GM12878 (cell line): ENCODE measurements around the gene MZB1. TPM values are rescaled to one million over a fixed set of nuclear protein-coding genes. Genes with fewer than 3 reads are reported as not detected.

Experiments
- CREM ChIP-seq: IDR thresholded peaks from 2 replicates; pipeline ENCODE4 v1.6.1; 2014; ENCODE audit warnings: antibody characterized with exemption, low read depth
- MYC ChIP-seq: IDR thresholded peaks from 2 replicates; pipeline ENCODE4 v1.6.1; 2011; ENCODE audit warnings: mild to moderate bottlenecking, low read length, moderate library complexity, inconsistent platforms; ENCODE audit not compliant: insufficient read depth, insufficient replicate concordance, insufficient read length, severe bottlenecking
- RAD51 ChIP-seq: fragments of 450-650 bp; IDR thresholded peaks from 2 replicates; pipeline ENCODE4 v1.6.1; 2016; ENCODE audit warnings: moderate library complexity, mild to moderate bottlenecking, inconsistent platforms
- polyA plus RNA-seq, 11 experiments: library from polyadenylated mRNA; depleted of rRNA in 4 of 11; unstranded in 6 of 11; stranded (reverse) in 5 of 11; fragments of >200 nt; fragmentation: Nextera tagmentation in 4 of 11; fragmentation: Illumina TruSeq in 1 of 11; extraction: Ambion mirVana in 4 of 11; extraction: Trizol in 1 of 11; gene quantifications; 1 replicate in 1 of 11; 2 replicates in 10 of 11; pipeline versions ENCODE4 v1.2.1 to v1.2.3, GENCODE V29; 2011 to 2016; ENCODE audit warnings: inconsistent platforms in 2 of 11, missing spikeins in 2 of 11, low read depth in 1 of 11
- total RNA-seq, 4 experiments: library from RNA; depleted of rRNA in 3 of 4; stranded (reverse); fragments of >200 nt in 3 of 4; fragmentation: Illumina TruSeq in 1 of 4; extraction: Trizol in 1 of 4; gene quantifications; 2 replicates each; pipeline versions ENCODE4 v1.2.1 to v1.2.3, GENCODE V29; 2013 to 2021
- TF ChIP-seq, protein P1 (sequence below): fragments of 450-650 bp; IDR thresholded peaks from 2 replicates; pipeline ENCODE4 v1.6.1; 2018; ENCODE audit warnings: mild to moderate bottlenecking, low read depth, moderate library complexity; ENCODE audit not compliant: partially characterized antibody
- TF ChIP-seq, protein P2 (sequence below): fragments of 450-650 bp; IDR thresholded peaks from 2 replicates; pipeline ENCODE4 v1.6.1; 2017; ENCODE audit warnings: antibody characterized with exemption, mild to moderate bottlenecking, moderate library complexity
- TF ChIP-seq, protein P3 (sequence below): IDR thresholded peaks from 2 replicates; pipeline ENCODE4 v1.6.1; 2011; ENCODE audit warnings: low read depth, low read length, improper control_type of control experiment, borderline replicate concordance

The MZB1 gene
- total and polyA plus RNA-seq, 10 of the 15 experiments (the other 5 are each of a cell fraction or from before 2014, with no cell fraction given), result 19.3 to 406 (median 188) TPM

DNA sequence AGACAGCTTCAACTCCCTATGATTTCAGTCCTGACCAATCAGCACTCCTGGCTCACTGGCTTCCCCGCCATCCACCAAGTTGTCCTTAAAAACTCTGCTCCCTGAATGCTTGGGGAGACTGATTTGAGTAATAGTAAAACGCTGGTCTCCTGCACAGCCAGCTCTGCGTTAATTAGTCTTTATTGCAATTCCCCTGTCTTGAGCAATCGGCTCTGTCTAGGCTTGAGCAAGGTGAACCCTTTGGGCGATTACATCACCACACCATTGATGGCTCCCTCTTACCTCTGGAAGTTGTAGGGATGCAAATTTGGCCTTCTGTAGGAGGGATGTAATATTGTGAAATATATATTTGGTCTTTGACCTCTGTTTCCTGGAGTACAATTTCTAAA, 3.7 kb downstream of the MZB1 start (continued):
- TF ChIP-seq, protein P1, sequence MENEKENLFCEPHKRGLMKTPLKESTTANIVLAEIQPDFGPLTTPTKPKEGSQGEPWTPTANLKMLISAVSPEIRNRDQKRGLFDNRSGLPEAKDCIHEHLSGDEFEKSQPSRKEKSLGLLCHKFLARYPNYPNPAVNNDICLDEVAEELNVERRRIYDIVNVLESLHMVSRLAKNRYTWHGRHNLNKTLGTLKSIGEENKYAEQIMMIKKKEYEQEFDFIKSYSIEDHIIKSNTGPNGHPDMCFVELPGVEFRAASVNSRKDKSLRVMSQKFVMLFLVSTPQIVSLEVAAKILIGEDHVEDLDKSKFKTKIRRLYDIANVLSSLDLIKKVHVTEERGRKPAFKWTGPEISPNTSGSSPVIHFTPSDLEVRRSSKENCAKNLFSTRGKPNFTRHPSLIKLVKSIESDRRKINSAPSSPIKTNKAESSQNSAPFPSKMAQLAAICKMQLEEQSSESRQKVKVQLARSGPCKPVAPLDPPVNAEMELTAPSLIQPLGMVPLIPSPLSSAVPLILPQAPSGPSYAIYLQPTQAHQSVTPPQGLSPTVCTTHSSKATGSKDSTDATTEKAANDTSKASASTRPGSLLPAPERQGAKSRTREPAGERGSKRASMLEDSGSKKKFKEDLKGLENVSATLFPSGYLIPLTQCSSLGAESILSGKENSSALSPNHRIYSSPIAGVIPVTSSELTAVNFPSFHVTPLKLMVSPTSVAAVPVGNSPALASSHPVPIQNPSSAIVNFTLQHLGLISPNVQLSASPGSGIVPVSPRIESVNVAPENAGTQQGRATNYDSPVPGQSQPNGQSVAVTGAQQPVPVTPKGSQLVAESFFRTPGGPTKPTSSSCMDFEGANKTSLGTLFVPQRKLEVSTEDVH, result no peak
- TF ChIP-seq RAD51 (no peak), CREM (no peak), MYC (no peak)
- TF ChIP-seq, protein P2, sequence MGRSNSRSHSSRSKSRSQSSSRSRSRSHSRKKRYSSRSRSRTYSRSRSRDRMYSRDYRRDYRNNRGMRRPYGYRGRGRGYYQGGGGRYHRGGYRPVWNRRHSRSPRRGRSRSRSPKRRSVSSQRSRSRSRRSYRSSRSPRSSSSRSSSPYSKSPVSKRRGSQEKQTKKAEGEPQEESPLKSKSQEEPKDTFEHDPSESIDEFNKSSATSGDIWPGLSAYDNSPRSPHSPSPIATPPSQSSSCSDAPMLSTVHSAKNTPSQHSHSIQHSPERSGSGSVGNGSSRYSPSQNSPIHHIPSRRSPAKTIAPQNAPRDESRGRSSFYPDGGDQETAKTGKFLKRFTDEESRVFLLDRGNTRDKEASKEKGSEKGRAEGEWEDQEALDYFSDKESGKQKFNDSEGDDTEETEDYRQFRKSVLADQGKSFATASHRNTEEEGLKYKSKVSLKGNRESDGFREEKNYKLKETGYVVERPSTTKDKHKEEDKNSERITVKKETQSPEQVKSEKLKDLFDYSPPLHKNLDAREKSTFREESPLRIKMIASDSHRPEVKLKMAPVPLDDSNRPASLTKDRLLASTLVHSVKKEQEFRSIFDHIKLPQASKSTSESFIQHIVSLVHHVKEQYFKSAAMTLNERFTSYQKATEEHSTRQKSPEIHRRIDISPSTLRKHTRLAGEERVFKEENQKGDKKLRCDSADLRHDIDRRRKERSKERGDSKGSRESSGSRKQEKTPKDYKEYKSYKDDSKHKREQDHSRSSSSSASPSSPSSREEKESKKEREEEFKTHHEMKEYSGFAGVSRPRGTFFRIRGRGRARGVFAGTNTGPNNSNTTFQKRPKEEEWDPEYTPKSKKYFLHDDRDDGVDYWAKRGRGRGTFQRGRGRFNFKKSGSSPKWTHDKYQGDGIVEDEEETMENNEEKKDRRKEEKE, result no peak
- TF ChIP-seq, protein P3, sequence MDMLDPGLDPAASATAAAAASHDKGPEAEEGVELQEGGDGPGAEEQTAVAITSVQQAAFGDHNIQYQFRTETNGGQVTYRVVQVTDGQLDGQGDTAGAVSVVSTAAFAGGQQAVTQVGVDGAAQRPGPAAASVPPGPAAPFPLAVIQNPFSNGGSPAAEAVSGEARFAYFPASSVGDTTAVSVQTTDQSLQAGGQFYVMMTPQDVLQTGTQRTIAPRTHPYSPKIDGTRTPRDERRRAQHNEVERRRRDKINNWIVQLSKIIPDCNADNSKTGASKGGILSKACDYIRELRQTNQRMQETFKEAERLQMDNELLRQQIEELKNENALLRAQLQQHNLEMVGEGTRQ, result no peak
